SH-SY5Y (cell line): Measurements from ENCODE around the gene TGM4.

ENCODE experiments used
- GATA2 ChIP-seq: IDR thresholded peaks from 2 replicates; pipeline ENCODE4 v1.6.1; 2011; ENCODE audit warnings: mild to moderate bottlenecking, low read depth, low read length
- GATA3 ChIP-seq: IDR thresholded peaks from 2 replicates; pipeline ENCODE4 v1.6.1; 2011; ENCODE audit warnings: low read depth, mild to moderate bottlenecking, low read length, moderate library complexity

DNA sequence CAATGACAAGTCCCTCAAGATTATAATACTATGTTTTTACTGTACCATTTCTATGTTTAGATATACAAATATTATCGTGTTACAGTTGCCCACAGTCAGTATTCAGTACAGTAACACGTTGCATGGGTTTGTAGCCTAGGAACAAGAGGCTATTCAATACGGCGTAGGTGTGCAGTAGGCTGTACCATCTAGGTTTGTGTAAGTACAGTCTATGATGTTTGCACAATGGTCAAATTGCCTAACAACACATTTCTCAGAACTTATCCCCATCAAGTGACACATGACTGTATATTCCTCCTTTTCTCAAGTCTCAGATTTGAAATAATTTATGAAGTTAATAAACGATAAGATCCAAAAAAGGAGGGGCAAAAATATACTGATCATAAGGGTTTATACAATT lies 79.9 kb downstream of the TGM4 start:
- no peak for TF ChIP-seq GATA3
- TF ChIP-seq GATA2, result no peak
